Smooth muscle cell of bladder (primary cell): ENCODE data around the gene ZNF878. TPM values are rescaled to one million over a fixed set of nuclear protein-coding genes. Genes with fewer than 3 reads are reported as not detected.

Source experiments
- total RNA-seq: library from RNA; depleted of rRNA; stranded (reverse); fragments of >200 nt; gene quantifications from 2 replicates; pipeline ENCODE4 v1.2.3, GENCODE V29; 2014

ZNF878 gene
- under 0.01 TPM in 1 of 2 replicates, not detected in the other for total RNA-seq

DNA sequence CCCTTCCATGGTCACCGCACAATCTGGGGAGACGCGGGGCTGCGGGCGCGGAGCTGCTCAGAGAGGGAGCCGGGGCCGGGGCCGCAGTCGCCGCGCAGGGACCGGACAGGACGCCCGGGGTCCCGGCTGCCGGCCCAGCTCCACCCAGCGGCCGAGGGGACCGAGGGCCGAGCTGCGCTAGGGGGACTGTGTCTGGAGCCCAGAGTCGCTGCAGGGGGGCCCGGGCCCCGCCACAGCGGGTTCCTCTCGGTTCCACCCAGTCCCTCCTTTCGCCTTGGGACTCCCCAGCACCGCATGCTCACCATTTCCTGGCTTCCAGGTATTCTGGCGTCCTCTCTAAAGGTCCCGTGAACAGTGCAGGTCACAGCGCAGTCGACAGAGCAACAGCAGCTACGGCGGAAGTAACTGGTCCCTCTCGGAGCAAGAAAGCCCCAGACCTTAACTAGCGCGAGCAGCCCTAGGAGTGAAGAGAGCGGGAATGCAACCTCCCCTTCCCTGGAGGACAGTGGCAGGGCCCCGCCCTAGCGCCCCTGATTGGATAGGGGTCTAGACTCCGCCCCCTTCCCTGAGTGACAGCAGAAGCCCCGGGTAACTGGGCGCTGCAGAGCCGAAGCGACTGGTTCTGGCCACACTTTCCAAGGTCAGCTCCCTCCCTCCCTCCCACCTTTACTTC is at the start of gene ZNF878:
ZNF878 (minus strand) TSS at position 465 of the 673 bp plus-strand sequence; CDS start at position 305, 160 bp downstream.

DNA sequence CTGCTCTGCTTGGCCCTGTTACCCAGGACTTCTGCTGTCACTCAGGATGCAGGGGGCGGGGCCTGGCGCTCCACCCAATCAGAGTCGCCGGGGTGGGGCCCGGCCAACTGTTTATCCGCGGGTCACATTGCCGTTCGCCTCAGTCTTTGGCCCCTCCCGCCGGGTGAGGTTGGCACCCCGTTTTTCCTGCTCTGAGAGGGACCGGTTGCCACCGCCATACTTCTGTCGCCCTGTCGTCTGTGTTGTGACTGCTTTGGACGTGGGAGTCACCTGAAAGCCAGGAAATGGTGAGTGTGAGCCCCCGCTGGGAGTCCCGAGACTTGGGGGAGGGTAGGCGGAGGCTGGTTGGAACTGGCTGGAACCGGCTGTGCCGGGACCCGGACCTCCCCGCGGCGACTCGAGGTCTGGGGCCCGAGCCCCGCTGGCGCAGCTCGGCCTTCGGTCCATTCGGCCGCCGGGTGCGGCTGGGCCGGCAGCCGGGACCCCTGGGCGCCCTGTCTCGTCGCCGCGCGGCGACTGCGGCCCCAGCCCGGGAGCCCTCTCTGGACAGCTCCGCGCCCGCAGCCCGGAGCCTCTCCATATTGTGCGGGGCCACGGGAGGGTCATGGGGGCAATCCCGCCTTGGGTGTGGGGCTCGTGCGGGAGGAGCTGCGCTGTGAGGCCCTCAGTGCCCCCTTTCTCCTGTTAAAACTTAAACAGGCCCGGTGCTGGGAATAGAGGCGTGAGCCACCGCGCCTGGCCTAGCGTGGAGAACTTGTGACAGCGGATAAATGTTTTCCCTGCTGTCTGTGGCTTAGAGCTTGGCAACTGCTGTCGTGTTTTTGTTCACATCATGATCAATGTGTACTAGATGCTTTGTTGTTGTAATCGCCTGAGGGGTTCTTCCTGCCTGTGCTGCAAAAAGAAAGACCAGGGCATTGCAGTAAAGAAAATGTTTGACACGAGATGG is 12.1 kb upstream of the ZNF878 start, which contains the start of gene ZNF844:
ZNF844 (plus strand) TSS at position 142 of the 949 bp plus-strand sequence; CDS start at position 285, 143 bp downstream.

DNA sequence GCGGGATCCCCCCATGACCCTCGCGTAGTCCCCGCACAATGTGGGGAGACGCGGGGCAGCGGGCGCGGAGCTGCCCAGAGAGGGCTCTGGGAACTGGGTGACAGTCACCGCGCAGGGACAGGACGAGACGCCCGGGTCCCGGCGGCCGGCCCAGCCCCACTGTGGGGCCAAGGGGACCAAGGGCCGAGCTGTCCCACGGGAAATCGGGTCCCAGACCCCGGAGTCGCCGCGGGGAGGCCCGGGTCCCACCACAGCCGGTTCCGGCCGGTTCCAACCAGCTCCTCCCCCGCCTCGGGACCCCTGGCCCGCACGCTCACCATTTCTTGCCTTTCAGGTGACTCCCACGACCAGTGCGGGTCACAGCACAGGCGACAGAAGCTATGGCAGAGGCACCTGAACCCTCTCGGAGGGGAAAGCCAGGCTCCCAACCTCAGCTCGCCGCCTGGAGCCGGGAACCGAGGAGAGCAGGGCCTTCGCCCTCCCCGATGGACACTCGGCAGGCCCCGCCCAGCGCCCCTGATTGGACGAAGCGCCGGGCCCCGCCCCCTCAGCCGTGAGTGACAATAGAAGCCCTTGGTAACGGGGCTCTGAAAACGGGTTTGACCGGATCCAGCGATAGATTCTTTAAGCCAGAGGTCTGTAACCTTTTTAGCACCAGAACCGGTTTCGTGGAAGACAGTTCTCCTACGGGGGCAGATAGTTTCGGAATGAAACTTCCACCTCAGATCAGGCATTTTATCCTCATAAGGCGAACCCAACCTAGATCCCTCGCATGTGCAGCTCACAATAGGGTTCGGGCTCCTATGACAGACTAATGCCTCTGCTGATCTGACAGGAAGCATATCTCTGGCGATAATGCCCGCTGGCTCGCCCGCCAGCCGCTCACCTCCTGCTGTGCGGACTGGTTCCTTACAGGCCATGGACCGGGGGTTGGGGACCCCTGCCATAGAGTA is 17.3 kb downstream of the ZNF878 start, which contains the start of gene ZNF433:
ZNF433 (minus strand) TSS at position 460 of the 953 bp plus-strand sequence; CDS start at position 320, 140 bp downstream.

Other genes with a start within 250 kb of the ZNF878 start
- gene ZNF440, start 238.7 kb downstream of the ZNF878 start, total RNA-seq = 7.5 and 7.7 TPM in 2 replicates
- gene ZNF439, start 204.2 kb downstream of the ZNF878 start, total RNA-seq = 5.8 and 6.0 TPM in 2 replicates
- 3.4 and 3.6 TPM in 2 replicates for gene ZNF69, start 165.2 kb downstream of the ZNF878 start, total RNA-seq
- 7.6 and 7.8 TPM in 2 replicates for gene ZNF700, start 127.9 kb downstream of the ZNF878 start, total RNA-seq
- 1.3 and 2.3 TPM in 2 replicates for gene ZNF763, start 87.9 kb downstream of the ZNF878 start, total RNA-seq
- gene ZNF433, start 17.3 kb downstream of the ZNF878 start, total RNA-seq = 5.5 and 5.8 TPM in 2 replicates
- gene ZNF844, start 11.8 kb upstream of the ZNF878 start, total RNA-seq = 7.3 and 9.2 TPM in 2 replicates
- gene ZNF20, start 87.4 kb upstream of the ZNF878 start, total RNA-seq = 4.5 and 5.0 TPM in 2 replicates
- 12.5 and 13.8 TPM in 2 replicates for gene ZNF625, start 103.8 kb upstream of the ZNF878 start, total RNA-seq
- gene ZNF136, start 110.1 kb upstream of the ZNF878 start, total RNA-seq = 5.8 and 8.0 TPM in 2 replicates
- 9.0 and 10.4 TPM in 2 replicates for gene ZNF44, start 241.9 kb upstream of the ZNF878 start, total RNA-seq